Activated CD4-positive, alpha-beta T cell treated with anti-CD3 and anti-CD28 coated beads for 36 hours (primary cell): Measurements from ENCODE around the gene SCN1A. TPM values are rescaled to one million over a fixed set of nuclear protein-coding genes. Genes with fewer than 3 reads are reported as not detected.

Experiments
- ATAC-seq: fragments of 200-7000 bp; cut with Tn5 transposase; one replicate; pipeline ENCODE4 v1.10.0; 2021; ENCODE audit warnings: mild to moderate bottlenecking, moderate library complexity
- CTCF ChIA-PET: fragments of 350-600 bp; sonication (Branson Sonifier 250); formaldehyde crosslinking; loops from one replicate; lab custom pipeline; 2021; ENCODE audit warnings: antibody characterized with exemption; lab: Charles Lee
- POLR2A ChIA-PET: fragments of 350-600 bp; sonication (Branson Sonifier 250); formaldehyde crosslinking; loops from one replicate; lab custom pipeline; 2021; ENCODE audit warnings: antibody characterized with exemption, inconsistent platforms; lab: Charles Lee
- DNase-seq: peaks from one replicate; pipeline ENCODE4 v3.0.0-alpha.2; 2020
- H3K27ac Mint-ChIP-seq: one replicate; pipeline ENCODE4 v1.8.0; 2021; ENCODE audit warnings: mixed read lengths
- H3K27me3 Mint-ChIP-seq: one replicate; pipeline ENCODE4 v1.8.0; 2021; ENCODE audit warnings: mixed read lengths
- H3K36me3 Mint-ChIP-seq: one replicate; pipeline ENCODE4 v1.8.0; 2021; ENCODE audit warnings: low read depth, mixed read lengths
- H3K4me1 Mint-ChIP-seq: one replicate; pipeline ENCODE4 v1.8.0; 2021; ENCODE audit warnings: mixed read lengths
- H3K4me3 Mint-ChIP-seq: one replicate; pipeline ENCODE4 v1.8.0; 2021; ENCODE audit warnings: mild to moderate bottlenecking, moderate library complexity, mixed read lengths
- H3K9me3 Mint-ChIP-seq: one replicate; pipeline ENCODE4 v1.8.0; 2021; ENCODE audit warnings: low read depth, mixed read lengths
- intact Hi-C, 2 experiments: fragments of 100-400 bp; cut with DNase I in 1 of 2; cut with micrococcal nuclease in 1 of 2; formaldehyde crosslinking; loops; one replicate each; pipeline versions ENCODE4 v1.14.2 to v1.15.1; 2022 to 2024; cut with DNase I, micrococcal nuclease
- total RNA-seq, 2 experiments: library from RNA; stranded (reverse); gene quantifications; one replicate each; pipeline ENCODE4 v1.2.3, GENCODE V29; 2021

Gene SCN1A
- total RNA-seq, 2 experiments from 2014 or later, result not detected

- Mint-ChIP-seq H3K4me3 (no peak overlapping the region), H3K9me3 (peaks cover 5% of the 10 kb centered on the region), H3K27me3 (peaks cover 18% of the 10 kb centered on the region), H3K36me3 (no peaks in the 10 kb centered on the region), H3K27ac (no peak overlapping the region), H3K4me1 (no peaks in the 10 kb centered on the region)
- DNase-seq (no peak), ATAC-seq (no peak)
- ChIA-PET POLR2A (no interaction called here), CTCF (interaction anchor here (0.8 kb wide), 1 partner anchor 31 kb away, joined by 3 read pairs; no protein-coding TSS in a partner anchor)
- intact Hi-C loops, result no loop called here
These were observed 6.7 kb upstream of the SCN1A start for GRCh38 chr2:166134252-166135151.

- no peak for DNase-seq
- Mint-ChIP-seq H3K4me1 (no peaks in the 10 kb centered on the region), H3K4me3 (no peak overlapping the region), H3K36me3 (no peaks in the 10 kb centered on the region), H3K27ac (no peak overlapping the region), H3K27me3 (peaks cover 20% of the 10 kb centered on the region), H3K9me3 (peaks cover 1% of the 10 kb centered on the region)
- POLR2A ChIA-PET, result no interaction called here
- no peak for ATAC-seq
- CTCF ChIA-PET, result no interaction called here
- intact Hi-C loops, result no loop called here
These were observed 5.8 kb upstream of the SCN1A start for GRCh38 chr2:166133653-166134052.

GRCh38 chr2:166128156-166128505, 311 bp upstream of the SCN1A start:
- no peak for ATAC-seq
- no peaks in the 10 kb centered on the region for H3K9me3 Mint-ChIP-seq
- intact Hi-C loops, result loop anchor here (1.0 kb wide), 2 partner anchors 71 to 174 kb away; no protein-coding TSS in a partner anchor
- H3K4me3 Mint-ChIP-seq, result no peak overlapping the region
- peaks cover 2% of the 10 kb centered on the region for H3K4me1 Mint-ChIP-seq
- DNase-seq, result no peak
- peaks cover 15% of the 10 kb centered on the region for H3K27me3 Mint-ChIP-seq
- ChIA-PET POLR2A (no interaction called here), CTCF (interaction anchor here (0.6 to 4.0 kb wide), 27 partner anchors 15 to 1135 kb away, joined by 3 to 34 read pairs (median 4); partner anchors contain the start of gene TTC21B)
- H3K36me3 Mint-ChIP-seq, result no peaks in the 10 kb centered on the region
- no peak overlapping the region for H3K27ac Mint-ChIP-seq

- H3K27me3 Mint-ChIP-seq, result peaks cover 18% of the 10 kb centered on the region
- H3K4me3 Mint-ChIP-seq, result no peak overlapping the region
- H3K4me1 Mint-ChIP-seq, result peaks cover 2% of the 10 kb centered on the region
- intact Hi-C loops, result loop anchor here in 1 of 2 experiments (2.0 kb wide), 1 partner anchor 723 kb away; no protein-coding TSS in a partner anchor
- POLR2A ChIA-PET, result no interaction called here
- no peak for ATAC-seq
- DNase-seq, result no peak
- no peaks in the 10 kb centered on the region for H3K9me3 Mint-ChIP-seq
- H3K27ac Mint-ChIP-seq, result no peak overlapping the region
- no peaks in the 10 kb centered on the region for H3K36me3 Mint-ChIP-seq
- CTCF ChIA-PET, result interaction anchor here (0.9 to 4.0 kb wide), 4 partner anchors 11 to 68 kb away, joined by 3 to 34 read pairs (median 4); no protein-coding TSS in a partner anchor
These were observed 1.7 kb downstream of the SCN1A start for GRCh38 chr2:166126007-166126639.

DNA sequence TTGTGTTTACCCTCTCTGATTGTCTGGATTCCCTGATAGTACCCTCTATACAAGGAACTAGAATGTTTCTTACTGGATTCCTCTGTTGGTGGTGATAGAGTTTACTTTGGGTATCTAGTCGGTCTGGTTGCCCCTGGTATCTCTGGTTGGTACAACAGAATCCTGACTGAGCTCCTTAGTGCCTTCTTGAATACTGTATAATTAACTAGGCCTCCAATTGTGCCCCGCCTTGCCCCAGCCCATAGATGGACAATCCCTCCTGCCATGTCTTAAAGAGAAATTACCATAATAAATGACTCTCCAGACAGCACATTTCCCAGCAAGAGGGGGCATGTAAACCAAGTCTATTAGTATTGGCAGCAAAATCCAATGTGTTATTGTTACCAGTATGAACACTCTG, 2.3 kb downstream of the SCN1A start:
- ATAC-seq (no peak), DNase-seq (no peak)
- POLR2A ChIA-PET, result no interaction called here
- intact Hi-C loops, result no loop called here
- Mint-ChIP-seq H3K36me3 (no peaks in the 10 kb centered on the region), H3K9me3 (no peaks in the 10 kb centered on the region), H3K4me3 (no peak overlapping the region), H3K27me3 (peaks cover 18% of the 10 kb centered on the region), H3K4me1 (peaks cover 2% of the 10 kb centered on the region), H3K27ac (no peak overlapping the region)
- CTCF ChIA-PET, result interaction anchor here (1.1 to 4.0 kb wide), 3 partner anchors 10 to 68 kb away, joined by 3 to 34 read pairs (median 6); no protein-coding TSS in a partner anchor

DNA sequence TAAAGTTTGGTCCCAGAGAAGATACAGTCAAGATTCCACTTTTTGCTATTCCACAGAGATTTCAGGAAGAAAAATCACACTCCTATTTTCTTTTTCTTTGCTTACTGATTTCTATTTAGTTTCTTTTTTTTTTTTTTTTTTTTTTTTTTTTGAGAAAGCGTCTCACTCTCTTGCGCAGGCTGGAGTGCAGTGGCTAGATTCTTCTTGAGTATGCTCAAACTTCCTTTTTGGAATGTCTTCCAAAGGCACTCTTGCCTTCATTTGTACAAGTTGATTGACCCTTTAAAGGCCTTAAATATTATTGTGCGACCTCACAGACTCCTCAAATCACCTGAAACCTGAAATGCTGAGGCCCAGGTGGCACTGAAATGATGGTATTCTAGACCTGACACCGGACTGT, 9.6 kb downstream of the SCN1A start:
- CTCF ChIA-PET, result interaction anchor here (0.6 kb wide), 1 partner anchor 22 kb away, joined by 3 read pairs; no protein-coding TSS in a partner anchor
- DNase-seq, result no peak
- Mint-ChIP-seq H3K9me3 (no peaks in the 10 kb centered on the region), H3K27me3 (peaks cover 7% of the 10 kb centered on the region), H3K36me3 (no peaks in the 10 kb centered on the region), H3K4me1 (no peaks in the 10 kb centered on the region), H3K4me3 (no peak overlapping the region), H3K27ac (no peak overlapping the region)
- intact Hi-C loops, result no loop called here
- no peak for ATAC-seq
- POLR2A ChIA-PET, result no interaction called here

DNA sequence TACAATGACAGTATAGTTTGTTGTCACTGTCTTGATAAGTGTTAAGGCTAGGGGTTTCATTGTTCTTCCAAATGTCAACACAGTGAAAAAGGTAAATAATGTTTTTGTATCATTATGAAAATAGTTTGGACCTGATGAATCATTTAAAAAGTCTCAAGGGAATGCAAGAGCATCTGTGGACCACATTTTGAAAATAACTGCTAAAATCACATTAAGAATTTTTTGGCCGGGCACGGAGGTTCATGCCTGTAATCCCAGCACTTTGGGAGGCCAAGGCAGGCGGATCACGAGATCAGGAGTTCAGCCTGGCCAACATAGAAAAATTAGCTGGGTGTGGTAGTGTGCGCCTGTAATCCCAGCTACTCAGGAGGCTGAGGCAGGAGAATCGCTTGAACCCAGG, 10.3 kb downstream of the SCN1A start:
- intact Hi-C loops, result no loop called here
- Mint-ChIP-seq H3K27ac (no peak overlapping the region), H3K36me3 (no peaks in the 10 kb centered on the region), H3K27me3 (peaks cover 4% of the 10 kb centered on the region), H3K4me1 (no peaks in the 10 kb centered on the region), H3K9me3 (no peaks in the 10 kb centered on the region), H3K4me3 (no peak overlapping the region)
- ChIA-PET CTCF (interaction anchor here (0.6 kb wide), 1 partner anchor 22 kb away, joined by 3 read pairs; no protein-coding TSS in a partner anchor), POLR2A (no interaction called here)
- DNase-seq (no peak), ATAC-seq (no peak)

GRCh38 chr2:166115589-166115988, 12.2 kb downstream of the SCN1A start:
- CTCF ChIA-PET, result interaction anchor here (1.6 kb wide), 1 partner anchor 11 kb away, joined by 6 read pairs; no protein-coding TSS in a partner anchor
- intact Hi-C loops, result no loop called here
- no peak overlapping the region for H3K4me3 Mint-ChIP-seq
- no peak for DNase-seq
- no peaks in the 10 kb centered on the region for H3K36me3 Mint-ChIP-seq
- H3K9me3 Mint-ChIP-seq, result no peaks in the 10 kb centered on the region
- POLR2A ChIA-PET, result no interaction called here
- no peak overlapping the region for H3K27ac Mint-ChIP-seq
- H3K4me1 Mint-ChIP-seq, result peaks cover 3% of the 10 kb centered on the region
- no peak for ATAC-seq
- peaks cover 2% of the 10 kb centered on the region for H3K27me3 Mint-ChIP-seq

DNA sequence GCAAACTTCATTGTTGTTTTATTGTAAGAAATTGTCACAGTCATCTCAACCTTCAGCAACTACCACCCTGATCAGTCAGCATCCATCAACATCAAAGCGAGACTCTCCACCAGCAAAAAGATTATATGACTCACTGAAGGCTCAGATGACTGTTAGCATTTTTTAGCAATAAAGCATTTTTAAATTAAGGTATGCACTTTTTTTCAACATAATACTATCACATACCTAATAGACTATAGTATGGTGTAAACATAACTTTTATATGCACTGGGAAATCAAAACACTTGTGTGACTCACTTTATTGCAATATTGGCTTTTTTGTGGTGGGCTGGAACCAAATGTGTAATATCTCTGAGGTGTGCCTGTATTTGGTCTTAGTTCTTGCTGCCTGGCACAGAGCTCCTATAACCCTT, 15.6 kb downstream of the SCN1A start:
- Mint-ChIP-seq H3K27me3 (no peaks in the 10 kb centered on the region), H3K4me1 (peaks cover 3% of the 10 kb centered on the region), H3K4me3 (no peak overlapping the region), H3K27ac (no peak overlapping the region), H3K9me3 (no peaks in the 10 kb centered on the region), H3K36me3 (no peaks in the 10 kb centered on the region)
- CTCF ChIA-PET, result interaction anchor here (1.0 to 1.9 kb wide), 2 partner anchors 16 to 54 kb away, joined by 4 to 7 read pairs; no protein-coding TSS in a partner anchor
- DNase-seq (peak; percentile 16), ATAC-seq (peak; percentile 91)
- intact Hi-C loops, result loop anchor here in 1 of 2 experiments (5.0 kb wide), 1 partner anchor 160 kb away; the partner anchor contains the start of gene TTC21B
- POLR2A ChIA-PET, result no interaction called here

- POLR2A ChIA-PET, result no interaction called here
- Mint-ChIP-seq H3K9me3 (peaks cover 5% of the 10 kb centered on the region), H3K36me3 (no peaks in the 10 kb centered on the region), H3K27ac (no peak overlapping the region), H3K27me3 (no peaks in the 10 kb centered on the region), H3K4me3 (no peak overlapping the region), H3K4me1 (no peaks in the 10 kb centered on the region)
- DNase-seq (no peak), ATAC-seq (no peak)
- intact Hi-C loops, result loop anchor here in 1 of 2 experiments (5.0 kb wide), 1 partner anchor 154 kb away; the partner anchor contains the start of gene TTC21B
- CTCF ChIA-PET, result interaction anchor here (0.9 kb wide), 1 partner anchor 20 kb away, joined by 3 read pairs; no protein-coding TSS in a partner anchor
These were observed 21.3 kb downstream of the SCN1A start for GRCh38 chr2:166106431-166107015.

DNA sequence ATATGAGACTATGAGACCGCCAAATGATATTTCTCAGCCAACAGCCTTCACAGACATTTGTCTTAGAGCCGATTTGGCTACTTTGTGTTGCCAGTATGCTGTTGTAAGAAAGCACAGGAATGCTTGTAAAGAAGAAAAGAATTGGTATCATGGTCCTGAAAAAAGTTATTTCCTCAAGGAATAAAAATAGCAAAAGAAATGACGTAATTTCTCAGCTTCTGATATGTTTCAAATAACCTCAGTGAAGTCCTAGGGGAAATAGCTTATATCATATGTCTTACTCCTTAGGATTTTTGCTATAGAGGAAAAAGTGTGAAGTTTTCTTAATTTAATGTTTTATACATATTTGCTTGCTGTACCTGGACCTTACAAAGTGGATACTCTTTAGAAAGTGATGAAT, 23.0 kb downstream of the SCN1A start:
- Mint-ChIP-seq H3K36me3 (no peaks in the 10 kb centered on the region), H3K27me3 (no peaks in the 10 kb centered on the region), H3K4me3 (no peak overlapping the region), H3K4me1 (no peaks in the 10 kb centered on the region), H3K27ac (no peak overlapping the region), H3K9me3 (peaks cover 5% of the 10 kb centered on the region)
- POLR2A ChIA-PET, result no interaction called here
- CTCF ChIA-PET, result no interaction called here
- intact Hi-C loops, result loop anchor here in 1 of 2 experiments (5.0 kb wide), 1 partner anchor 152 kb away; the partner anchor contains the start of gene TTC21B
- no peak for ATAC-seq
- DNase-seq, result no peak
